ENCODE measurements around the gene PIEZO2. TPM values are rescaled to one million over a fixed set of nuclear protein-coding genes. Genes with fewer than 3 reads are reported as not detected.

The PIEZO2 gene
- total RNA-seq, 1 experiment from 2014 or later, result 0.57 TPM

DNA sequence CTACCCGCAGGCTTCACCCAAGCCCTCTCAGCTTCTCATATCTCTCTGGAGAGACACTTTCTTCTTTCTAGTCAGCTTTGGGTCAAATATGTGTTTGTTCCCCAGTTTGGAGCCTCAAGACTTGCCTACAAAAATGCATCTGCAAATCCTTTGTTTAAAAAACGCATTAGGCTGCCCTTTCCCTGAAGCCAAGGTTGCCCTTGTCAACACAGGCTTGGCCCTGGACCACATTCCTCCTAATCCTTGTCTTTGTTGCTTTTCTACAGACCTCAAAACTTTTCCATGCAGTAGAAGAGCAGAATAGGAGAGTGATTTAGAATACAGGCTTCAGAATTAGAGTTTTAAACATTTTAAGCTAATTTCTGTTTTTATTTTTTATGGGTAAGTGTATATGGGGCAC, 315.7 kb downstream of the PIEZO2 start:
- intact Hi-C loops (cut with micrococcal nuclease; ENCODE audit: unreplicated experiment) (no loop called here), in situ Hi-C loops (cut with HindIII; ENCODE audit: low pct_unique_long_range_greater_than_20kb, low sequenced_read_pairs) (no loop called here)
- no TSS peak for BruUV-seq (replicated peaks)
- Histone ChIP-seq H3K4me3 (ENCODE audit: low read depth in 2 of 2, low read length in 2 of 2) (no peak overlapping the region), H3K9me3 (ENCODE audit: control insufficient read depth, insufficient read depth, low read depth, low read length) (no peaks in the 10 kb centered on the region), H3K4me1 (ENCODE audit: control insufficient read depth, insufficient read depth, low read length) (no peaks in the 10 kb centered on the region), H3K36me3 (ENCODE audit: control insufficient read depth, insufficient read depth, low read length) (no peaks in the 10 kb centered on the region), H3K27ac (ENCODE audit: low read length) (no peak overlapping the region), H3K27me3 (ENCODE audit: control insufficient read depth, insufficient read depth, low read length) (no peaks in the 10 kb centered on the region)
- ChIA-PET POLR2A (no interaction called here), CTCF (no interaction called here)
- DNase-seq (ENCODE audit: low read depth, low spot score), result no peak
- TF ChIP-seq, protein P1, sequence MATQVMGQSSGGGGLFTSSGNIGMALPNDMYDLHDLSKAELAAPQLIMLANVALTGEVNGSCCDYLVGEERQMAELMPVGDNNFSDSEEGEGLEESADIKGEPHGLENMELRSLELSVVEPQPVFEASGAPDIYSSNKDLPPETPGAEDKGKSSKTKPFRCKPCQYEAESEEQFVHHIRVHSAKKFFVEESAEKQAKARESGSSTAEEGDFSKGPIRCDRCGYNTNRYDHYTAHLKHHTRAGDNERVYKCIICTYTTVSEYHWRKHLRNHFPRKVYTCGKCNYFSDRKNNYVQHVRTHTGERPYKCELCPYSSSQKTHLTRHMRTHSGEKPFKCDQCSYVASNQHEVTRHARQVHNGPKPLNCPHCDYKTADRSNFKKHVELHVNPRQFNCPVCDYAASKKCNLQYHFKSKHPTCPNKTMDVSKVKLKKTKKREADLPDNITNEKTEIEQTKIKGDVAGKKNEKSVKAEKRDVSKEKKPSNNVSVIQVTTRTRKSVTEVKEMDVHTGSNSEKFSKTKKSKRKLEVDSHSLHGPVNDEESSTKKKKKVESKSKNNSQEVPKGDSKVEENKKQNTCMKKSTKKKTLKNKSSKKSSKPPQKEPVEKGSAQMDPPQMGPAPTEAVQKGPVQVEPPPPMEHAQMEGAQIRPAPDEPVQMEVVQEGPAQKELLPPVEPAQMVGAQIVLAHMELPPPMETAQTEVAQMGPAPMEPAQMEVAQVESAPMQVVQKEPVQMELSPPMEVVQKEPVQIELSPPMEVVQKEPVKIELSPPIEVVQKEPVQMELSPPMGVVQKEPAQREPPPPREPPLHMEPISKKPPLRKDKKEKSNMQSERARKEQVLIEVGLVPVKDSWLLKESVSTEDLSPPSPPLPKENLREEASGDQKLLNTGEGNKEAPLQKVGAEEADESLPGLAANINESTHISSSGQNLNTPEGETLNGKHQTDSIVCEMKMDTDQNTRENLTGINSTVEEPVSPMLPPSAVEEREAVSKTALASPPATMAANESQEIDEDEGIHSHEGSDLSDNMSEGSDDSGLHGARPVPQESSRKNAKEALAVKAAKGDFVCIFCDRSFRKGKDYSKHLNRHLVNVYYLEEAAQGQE (IDR thresholded peaks at IDR 0.05; ENCODE audit: insufficient read depth in 1 of 2, low read depth in 2 of 2, low read length in 1 of 2), result no peak
- no peak for ATAC-seq

DNA sequence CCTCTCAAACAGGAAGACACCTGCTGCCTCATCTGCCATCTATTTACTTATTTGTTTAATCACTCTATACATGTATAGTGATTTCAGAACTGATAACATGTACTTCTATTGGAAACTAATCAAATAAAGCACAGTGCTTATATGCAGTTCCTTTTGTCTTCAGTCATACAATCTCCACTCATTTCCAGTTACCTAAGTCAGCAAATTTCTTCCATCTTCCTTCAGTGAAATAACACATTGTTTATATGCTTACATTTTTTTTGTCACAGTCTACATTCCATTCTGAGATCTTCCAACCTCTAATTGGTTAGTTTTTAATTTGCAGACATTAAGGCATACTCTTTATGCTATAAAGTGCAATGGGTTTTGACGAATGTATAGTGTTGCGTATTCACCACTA, 323.0 kb downstream of the PIEZO2 start:
- no peak for ATAC-seq
- no peak overlapping the region for H3K27ac ChIP-seq (ENCODE audit: low read length)

More for the DNA sequence above, 323.0 kb downstream of the PIEZO2 start:
- no peak for DNase-seq (ENCODE audit: low read depth, low spot score)
- BruUV-seq (replicated peaks), result no TSS peak
- in situ Hi-C loops (cut with HindIII; ENCODE audit: low pct_unique_long_range_greater_than_20kb, low sequenced_read_pairs), result no loop called here
- Histone ChIP-seq H3K4me1 (ENCODE audit: control insufficient read depth, insufficient read depth, low read length) (no peaks in the 10 kb centered on the region), H3K4me3 (ENCODE audit: low read depth in 2 of 2, low read length in 2 of 2) (no peak overlapping the region), H3K9me3 (ENCODE audit: control insufficient read depth, insufficient read depth, low read depth, low read length) (no peaks in the 10 kb centered on the region), H3K27me3 (ENCODE audit: control insufficient read depth, insufficient read depth, low read length) (no peaks in the 10 kb centered on the region), H3K36me3 (ENCODE audit: control insufficient read depth, insufficient read depth, low read length) (no peaks in the 10 kb centered on the region)
- POLR2A ChIA-PET, result no interaction called here
- TF ChIP-seq, protein P1 (IDR thresholded peaks at IDR 0.05; ENCODE audit: insufficient read depth in 1 of 2, low read depth in 2 of 2, low read length in 1 of 2), result no peak
- TF ChIP-seq POLR2AphosphoS5 (IDR thresholded peaks at IDR 0.05; ENCODE audit: low read depth, low read length), result no peak
- no peak for TF ChIP-seq SIN3A (IDR thresholded peaks at IDR 0.05; ENCODE audit: borderline replicate concordance, insufficient read depth, low read depth, low read length)
- no peak for TF ChIP-seq TCF7L2 (IDR thresholded peaks at IDR 0.05; ENCODE audit: low read depth, low read length)
- TF ChIP-seq, protein P2, sequence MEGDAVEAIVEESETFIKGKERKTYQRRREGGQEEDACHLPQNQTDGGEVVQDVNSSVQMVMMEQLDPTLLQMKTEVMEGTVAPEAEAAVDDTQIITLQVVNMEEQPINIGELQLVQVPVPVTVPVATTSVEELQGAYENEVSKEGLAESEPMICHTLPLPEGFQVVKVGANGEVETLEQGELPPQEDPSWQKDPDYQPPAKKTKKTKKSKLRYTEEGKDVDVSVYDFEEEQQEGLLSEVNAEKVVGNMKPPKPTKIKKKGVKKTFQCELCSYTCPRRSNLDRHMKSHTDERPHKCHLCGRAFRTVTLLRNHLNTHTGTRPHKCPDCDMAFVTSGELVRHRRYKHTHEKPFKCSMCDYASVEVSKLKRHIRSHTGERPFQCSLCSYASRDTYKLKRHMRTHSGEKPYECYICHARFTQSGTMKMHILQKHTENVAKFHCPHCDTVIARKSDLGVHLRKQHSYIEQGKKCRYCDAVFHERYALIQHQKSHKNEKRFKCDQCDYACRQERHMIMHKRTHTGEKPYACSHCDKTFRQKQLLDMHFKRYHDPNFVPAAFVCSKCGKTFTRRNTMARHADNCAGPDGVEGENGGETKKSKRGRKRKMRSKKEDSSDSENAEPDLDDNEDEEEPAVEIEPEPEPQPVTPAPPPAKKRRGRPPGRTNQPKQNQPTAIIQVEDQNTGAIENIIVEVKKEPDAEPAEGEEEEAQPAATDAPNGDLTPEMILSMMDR (IDR thresholded peaks at IDR 0.05), result no peak
- intact Hi-C loops (cut with micrococcal nuclease; ENCODE audit: unreplicated experiment), result no loop called here
- CTCF ChIA-PET, result no interaction called here

Measured in Panc1 (cell line).